ENCODE results near the gene SPATA4.

Gene SPATA4

GRCh38 chr4:176193938-176194337 is 1.4 kb downstream of the SPATA4 start:
- no peak for DNase-seq (ENCODE audit: low read depth)
- in situ Hi-C loops (cut with HindIII; ENCODE audit: low sequenced_read_pairs) = no loop called here
- TF ChIP-seq CTCF (IDR thresholded peaks at IDR 0.05; ENCODE audit: low read depth, low read length, missing control alignments) = no peak
- H3K4me3 ChIP-seq (ENCODE audit: low read depth, low read length) = no peak overlapping the region

GRCh38 chr4:176193126-176193525 is 2.3 kb downstream of the SPATA4 start:
- peak; percentile 5 for DNase-seq (ENCODE audit: low read depth)
- in situ Hi-C loops (cut with HindIII; ENCODE audit: low sequenced_read_pairs) = no loop called here
- H3K4me3 ChIP-seq (ENCODE audit: low read depth, low read length) = no peak overlapping the region
- TF ChIP-seq CTCF (IDR thresholded peaks at IDR 0.05; ENCODE audit: low read depth, low read length, missing control alignments) = no peak

GRCh38 chr4:176191974-176192373 is 3.4 kb downstream of the SPATA4 start:
- in situ Hi-C loops (cut with HindIII; ENCODE audit: low sequenced_read_pairs) = no loop called here
- no peak overlapping the region for H3K4me3 ChIP-seq (ENCODE audit: low read depth, low read length)
- DNase-seq (ENCODE audit: low read depth) = no peak
- no peak for TF ChIP-seq CTCF (IDR thresholded peaks at IDR 0.05; ENCODE audit: low read depth, low read length, missing control alignments)

GRCh38 chr4:176189891-176190795 is 5.2 kb downstream of the SPATA4 start:
- no peak for DNase-seq (ENCODE audit: low read depth)
- TF ChIP-seq CTCF (IDR thresholded peaks at IDR 0.05; ENCODE audit: low read depth, low read length, missing control alignments) = no peak
- in situ Hi-C loops (cut with HindIII; ENCODE audit: low sequenced_read_pairs) = no loop called here

GRCh38 chr4:176188654-176189053 is 6.7 kb downstream of the SPATA4 start:
- no peak for DNase-seq (ENCODE audit: low read depth)
- in situ Hi-C loops (cut with HindIII; ENCODE audit: low sequenced_read_pairs) = no loop called here
- no peak for TF ChIP-seq CTCF (IDR thresholded peaks at IDR 0.05; ENCODE audit: low read depth, low read length, missing control alignments)
- H3K4me3 ChIP-seq (ENCODE audit: low read depth, low read length) = no peak overlapping the region

More at GRCh38 chr4:176189891-176190795, 5.2 kb downstream of the SPATA4 start:
- no peak overlapping the region for H3K4me3 ChIP-seq (ENCODE audit: low read depth, low read length)

GRCh38 chr4:176187624-176188023 is 7.8 kb downstream of the SPATA4 start:
- H3K4me3 ChIP-seq (ENCODE audit: low read depth, low read length) = no peak overlapping the region
- no peak for DNase-seq (ENCODE audit: low read depth)
- in situ Hi-C loops (cut with HindIII; ENCODE audit: low sequenced_read_pairs) = no loop called here
- no peak for TF ChIP-seq CTCF (IDR thresholded peaks at IDR 0.05; ENCODE audit: low read depth, low read length, missing control alignments)

Data from astrocyte of the cerebellum (primary cell).